K562 (cell line): ENCODE results near the gene KLHL8. TPM values are rescaled to one million over a fixed set of nuclear protein-coding genes. Genes with fewer than 3 reads are reported as not detected.

Experiments used
- ARNT ChIP-seq, 2 experiments: fragments of 450-650 bp; IDR thresholded peaks; 2 replicates each; pipeline ENCODE4 v1.6.1; 2016; ENCODE audit warnings: mild to moderate bottlenecking in 1 of 2
- BRF1 ChIP-seq: IDR thresholded peaks from 3 replicates; pipeline ENCODE4 v1.6.1; 2011; ENCODE audit warnings: borderline replicate concordance, mild to moderate bottlenecking; ENCODE audit not compliant: insufficient read length; ENCODE audit errors: extremely low read depth
- EP300 ChIP-seq: IDR thresholded peaks from 2 replicates; pipeline ENCODE4 v1.6.1; 2012; ENCODE audit warnings: low read length, improper control_type of control experiment
- FOXJ2 ChIP-seq: fragments of 200-800 bp; sonication (Bioruptor generic); IDR thresholded peaks from 2 replicates; pipeline ENCODE4 v1.6.1; 2016; ENCODE audit warnings: missing genetic modification characterization, missing compliant biosample characterization
- FOXP4 ChIP-seq: sonication (generic); formaldehyde crosslinking; IDR thresholded peaks from 2 replicates; pipeline ENCODE4 v1.8.0; 2022; ENCODE audit warnings: mild to moderate bottlenecking, missing genetic modification reagents, borderline replicate concordance
- HINFP ChIP-seq: fragments of 450-650 bp; conservative IDR thresholded peaks from 2 replicates; pipeline ENCODE4 v1.6.1; 2016; ENCODE audit warnings: missing genetic modification characterization, low read depth, mild to moderate bottlenecking, control low read depth, missing compliant biosample characterization
- HMGN3 ChIP-seq: IDR thresholded peaks from 2 replicates; pipeline ENCODE4 v1.6.1; 2011; ENCODE audit warnings: borderline replicate concordance, low read depth, mild to moderate bottlenecking, mixed read lengths, low read length; ENCODE audit not compliant: insufficient read length; ENCODE audit errors: extremely low read depth
- HOXB6 ChIP-seq: fragments of 250-450 bp; sonication (Bioruptor Pico); IDR thresholded peaks from 2 replicates; pipeline ENCODE4 v1.5.1; 2022; ENCODE audit warnings: mild to moderate bottlenecking, borderline replicate concordance
- IRF9 ChIP-seq: fragments of 450-650 bp; IDR thresholded peaks from 2 replicates; pipeline ENCODE4 v1.6.1; 2016; ENCODE audit warnings: missing biosample characterization, missing genetic modification characterization
- KDM2B ChIP-seq: fragments of 250-450 bp; sonication (Bioruptor Pico); IDR thresholded peaks from 2 replicates; pipeline ENCODE4 v1.8.0; 2021; ENCODE audit warnings: mild to moderate bottlenecking, moderate library complexity
- L3MBTL2 ChIP-seq: fragments of 450-650 bp; IDR thresholded peaks from 2 replicates; pipeline ENCODE4 v1.6.1; 2016; ENCODE audit warnings: mild to moderate bottlenecking, moderate library complexity
- PCBP2 ChIP-seq: fragments of 200-400 bp; formaldehyde crosslinking; IDR thresholded peaks from 2 replicates; pipeline ENCODE4 v1.6.1; 2018; ENCODE audit warnings: low read length, low read depth, mild to moderate bottlenecking, moderate library complexity; ENCODE audit not compliant: poor library complexity, severe bottlenecking
- POLR3G ChIP-seq: IDR thresholded peaks from 2 replicates; pipeline ENCODE4 v1.6.1; 2011; ENCODE audit not compliant: insufficient read length, insufficient replicate concordance; ENCODE audit errors: extremely low read depth
- SMARCA4 ChIP-seq: fragments of 450-650 bp; IDR thresholded peaks from 2 replicates; pipeline ENCODE4 v1.6.1; 2016
- SOX6 ChIP-seq: fragments of 450-650 bp; IDR thresholded peaks from 2 replicates; pipeline ENCODE4 v1.6.1; 2014; ENCODE audit warnings: mild to moderate bottlenecking
- SPI1 ChIP-seq: IDR thresholded peaks from 2 replicates; pipeline ENCODE4 v1.6.1; 2011; ENCODE audit warnings: low read depth, low read length, control low read depth, borderline replicate concordance
- SREBF1 ChIP-seq: fragments of 150-350 bp; IDR thresholded peaks from 2 replicates; pipeline ENCODE4 v1.6.1; 2014; ENCODE audit warnings: antibody characterized with exemption, low read depth, low read length, borderline replicate concordance
- ZBED1 ChIP-seq: IDR thresholded peaks from 2 replicates; pipeline ENCODE4 v1.6.1; 2014
- ZNF165 ChIP-seq: fragments of 250-450 bp; sonication (Bioruptor Pico); IDR thresholded peaks from 2 replicates; pipeline ENCODE4 v1.4.0; 2020; ENCODE audit warnings: borderline replicate concordance
- ZNF408 ChIP-seq: fragments of 250-450 bp; sonication (Bioruptor Pico); IDR thresholded peaks from 2 replicates; pipeline ENCODE4 v1.4.0; 2020; ENCODE audit warnings: low read depth, mild to moderate bottlenecking, moderate library complexity
- polyA plus RNA-seq, 8 experiments: library from polyadenylated mRNA; depleted of rRNA in 4 of 8; stranded (reverse) in 5 of 8; unstranded in 3 of 8; fragments of >200 nt; fragmentation: Nextera tagmentation in 2 of 8; fragmentation: Illumina TruSeq in 1 of 8; extraction: Ambion mirVana in 2 of 8; extraction: Trizol in 1 of 8; gene quantifications; 2 replicates each; pipeline versions ENCODE4 v1.2.1 to v1.2.3, GENCODE V29; 2011 to 2014; ENCODE audit warnings: inconsistent platforms in 1 of 8, missing spikeins in 1 of 8
- total RNA-seq, 7 experiments: library from RNA; depleted of rRNA in 6 of 7; stranded (reverse); fragments of >200 nt in 6 of 7; fragmentation: Illumina TruSeq in 2 of 7; extraction: Trizol in 2 of 7; gene quantifications; 2 replicates each; pipeline versions ENCODE4 v1.2.1 to v1.2.3, GENCODE V29; 2011 to 2021; ENCODE audit warnings: low replicate concordance in 1 of 7
- TF ChIP-seq, protein P1 (sequence below): sonication (generic); formaldehyde crosslinking; IDR thresholded peaks from 2 replicates; pipeline ENCODE4 v1.9.0; 2022; ENCODE audit warnings: mild to moderate bottlenecking, missing genetic modification reagents

Gene KLHL8
- total and polyA plus RNA-seq, 9 of the 15 experiments (the other 6 are each of a cell fraction or from before 2014, with no cell fraction given): 8.7 to 25.3 (median 15.7) TPM

DNA sequence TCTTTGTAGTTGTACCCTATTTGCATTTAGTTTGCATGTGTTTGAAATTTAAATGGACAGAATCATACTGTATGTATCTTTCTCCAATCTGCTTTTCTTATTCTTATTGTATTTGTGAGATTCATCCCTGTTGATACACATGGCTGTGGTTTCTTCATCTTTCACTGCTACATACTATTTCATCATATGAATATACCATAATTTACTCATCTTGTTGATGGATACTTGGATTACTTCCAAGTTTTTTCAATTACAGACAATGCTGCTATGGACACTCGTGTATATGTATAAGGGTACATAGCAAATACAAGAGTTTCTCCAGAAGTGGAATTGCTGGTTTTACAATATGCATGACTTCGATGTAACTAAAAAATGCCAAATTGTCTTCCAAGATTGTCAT, 11.8 kb upstream of the KLHL8 start (continued):
- TF ChIP-seq HINFP (tag) (no peak), PCBP2 (no peak), FOXP4 (CRISPR knock-in tag) (no peak), L3MBTL2 (no peak), HOXB6 (no peak), HMGN3 (no peak), SPI1 (no peak), FOXJ2 (tag) (peak; percentile 71; the same call in 1 of the 2 replicates), ZNF408 (CRISPR knock-in tag) (no peak), SOX6 (peak; percentile 71; the same call in 1 of the 2 replicates), BRF1 (no peak), POLR3G (no peak), ZNF165 (CRISPR knock-in tag) (no peak), ARNT (IDR thresholded peaks at IDR 0.05) (no peak), IRF9 (tag) (no peak), KDM2B (CRISPR knock-in tag) (no peak), ZBED1 (no peak), SMARCA4 (peak; percentile 26; the same call in 1 of the 2 replicates), SREBF1 (no peak), EP300 (peak; percentile 63; the same call in 1 of the 2 replicates)
- TF ChIP-seq, protein P1, sequence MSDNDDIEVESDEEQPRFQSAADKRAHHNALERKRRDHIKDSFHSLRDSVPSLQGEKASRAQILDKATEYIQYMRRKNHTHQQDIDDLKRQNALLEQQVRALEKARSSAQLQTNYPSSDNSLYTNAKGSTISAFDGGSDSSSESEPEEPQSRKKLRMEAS (CRISPR knock-in tag): no peak
